HG03095 (cell line): ENCODE measurements around the gene GARIN5B.

ENCODE experiments used
- ATAC-seq: cut with Tn5 transposase; IDR thresholded peaks from one replicate; pipeline ENCODE4 v1.9.1; 2021; ENCODE audit warnings: moderate library complexity; ENCODE audit not compliant: unreplicated experiment

Gene GARIN5B

GRCh38 chr19:55372316-55373081, 9.4 kb upstream of the GARIN5B start:
- ATAC-seq: no peak

GRCh38 chr19:55370305-55370988, 7.4 kb upstream of the GARIN5B start, which contains the start of gene IL11:
Gene IL11, minus strand, starts transcription at chr19:55370463. Its CDS starts 153 bp downstream, at chr19:55370310.
- no peak for ATAC-seq

- no peak for ATAC-seq
These were observed 6.7 kb upstream of the GARIN5B start for GRCh38 chr19:55369653-55370304.

GRCh38 chr19:55368701-55369563, 5.9 kb upstream of the GARIN5B start:
- ATAC-seq: no peak

- ATAC-seq: no peak
These were observed 5.0 kb upstream of the GARIN5B start for GRCh38 chr19:55368106-55368505.

- ATAC-seq: no peak
These were observed 3.7 kb upstream of the GARIN5B start for GRCh38 chr19:55366790-55367189.

GRCh38 chr19:55365964-55366363, 2.9 kb upstream of the GARIN5B start:
- no peak for ATAC-seq

GRCh38 chr19:55365245-55365644, 2.2 kb upstream of the GARIN5B start:
- no peak for ATAC-seq

- ATAC-seq: no peak
These were observed 678 bp downstream of the GARIN5B start for GRCh38 chr19:55362174-55362989.

- no peak for ATAC-seq
These were observed 2.2 kb downstream of the GARIN5B start for GRCh38 chr19:55360902-55361301.

- ATAC-seq: no peak
These were observed 3.8 kb downstream of the GARIN5B start for GRCh38 chr19:55358943-55359908.

- no peak for ATAC-seq
These were observed 4.6 kb downstream of the GARIN5B start for GRCh38 chr19:55358493-55358892.

GRCh38 chr19:55355213-55355821, 7.7 kb downstream of the GARIN5B start:
- ATAC-seq: no peak

GRCh38 chr19:55354698-55355212, 8.3 kb downstream of the GARIN5B start, which contains the start of gene COX6B2:
Gene COX6B2, minus strand, starts transcription at chr19:55354719. Its CDS starts 198 bp downstream, at chr19:55354521.
- no peak for ATAC-seq

- no peak for ATAC-seq
These were observed 9.0 kb downstream of the GARIN5B start for GRCh38 chr19:55353803-55354697.

GRCh38 chr19:55353356-55353802, 9.7 kb downstream of the GARIN5B start:
- no peak for ATAC-seq

GRCh38 chr19:55352549-55353145, 10.4 kb downstream of the GARIN5B start:
- ATAC-seq: no peak
